Adipose tissue (tissue), 3 donors: ENCODE measurements around the gene TBC1D8. TPM values are rescaled to one million over a fixed set of nuclear protein-coding genes. Genes with fewer than 3 reads are reported as not detected.

Source experiments
- H3K27ac ChIP-seq: one replicate; pipeline ENCODE4 v1.5.1; 2013; ENCODE audit warnings: low read depth, low read length
- WGBS, 3 donors: extraction: QIAGEN DNeasy Blood & Tissue Kit; methylation state at CpG; one replicate each; pipeline ENCODE4 v1.1.7; 2013; 5-methylcytosine and 5-hydroxymethylcytosine counted together
- polyA plus RNA-seq, 3 donors: library from polyadenylated mRNA; stranded (reverse); fragments of 200-250 nt; gene quantifications; one replicate each; pipeline ENCODE4 v1.2.3, GENCODE V29; 2013
- donor health status: healthy with polysubstance abuse.
- donor health status: Bipolar disorder and iron deficiency.
- donor health status: healthy.

TBC1D8 gene
- polyA plus RNA-seq, 3 donors = 10.2 to 19.9 (median 11.9) TPM

GRCh38 chr2:101094351-101094750 is 56.8 kb downstream of the TBC1D8 start:
- no peak overlapping the region for H3K27ac ChIP-seq
- WGBS, 3 donors = 39 to 88% (median 87%) methylated on average over 1 of the region's 1 CpG

- H3K27ac ChIP-seq = no peak overlapping the region
- WGBS, 3 donors = 79 to 92% (median 88%) methylated on average over 12 of the region's 12 CpGs
These were observed 61.0 kb downstream of the TBC1D8 start for GRCh38 chr2:101089942-101090799.

GRCh38 chr2:101089419-101089818 is 61.8 kb downstream of the TBC1D8 start:
- no peak overlapping the region for H3K27ac ChIP-seq
- WGBS, 3 donors = 93 to 100% (median 98%) methylated on average over 1 of the region's 1 CpG

- H3K27ac ChIP-seq = no peak overlapping the region
These were observed 63.5 kb downstream of the TBC1D8 start for GRCh38 chr2:101087638-101088037.

- 38 to 93% (median 79%) methylated on average over 2 of the region's 2 CpGs for WGBS, 3 donors
- no peak overlapping the region for H3K27ac ChIP-seq
These were observed 67.6 kb downstream of the TBC1D8 start for GRCh38 chr2:101083613-101084012.

- no peak overlapping the region for H3K27ac ChIP-seq
- 95 to 97% (median 95%) methylated on average over 6 of the region's 6 CpGs for WGBS, 3 donors
These were observed 68.2 kb downstream of the TBC1D8 start for GRCh38 chr2:101082998-101083397.

- H3K27ac ChIP-seq = no peak overlapping the region
- WGBS, 3 donors = 44 to 75% (median 58%) methylated on average over 1 of the region's 1 CpG
These were observed 69.7 kb downstream of the TBC1D8 start for GRCh38 chr2:101081375-101081907.

GRCh38 chr2:101080211-101081068 is 70.7 kb downstream of the TBC1D8 start:
- WGBS, 3 donors = 95 to 97% (median 96%) methylated on average over 14 of the region's 14 CpGs
- H3K27ac ChIP-seq = no peak overlapping the region

- WGBS, 3 donors = 27 to 75% (median 64%) methylated on average over 2 of the region's 2 CpGs
- no peak overlapping the region for H3K27ac ChIP-seq
These were observed 74.6 kb downstream of the TBC1D8 start for GRCh38 chr2:101076581-101076980.

GRCh38 chr2:101064868-101065549 is 86.2 kb downstream of the TBC1D8 start:
- no peak overlapping the region for H3K27ac ChIP-seq

GRCh38 chr2:101064505-101064867 is 86.7 kb downstream of the TBC1D8 start:
- H3K27ac ChIP-seq = no peak overlapping the region
- 96 to 99% (median 98%) methylated on average over 3 of the region's 3 CpGs for WGBS, 3 donors

More at GRCh38 chr2:101064868-101065549, 86.2 kb downstream of the TBC1D8 start:
- WGBS, 3 donors = 48 to 75% (median 58%) methylated on average over 4 of the region's 4 CpGs

- WGBS, 3 donors = 72 to 77% (median 74%) methylated on average over 2 of the region's 2 CpGs
- H3K27ac ChIP-seq = no peak overlapping the region
These were observed 87.1 kb downstream of the TBC1D8 start for GRCh38 chr2:101064125-101064502.

- WGBS, 3 donors = 32 to 57% (median 42%) methylated on average over 3 of the region's 3 CpGs
- H3K27ac ChIP-seq = no peak overlapping the region
These were observed 87.6 kb downstream of the TBC1D8 start for GRCh38 chr2:101063352-101064124.

GRCh38 chr2:101058386-101058785 is 92.8 kb downstream of the TBC1D8 start:
- no peak overlapping the region for H3K27ac ChIP-seq
- WGBS, 3 donors = 89 to 93% (median 92%) methylated on average over 3 of the region's 3 CpGs

- WGBS, 3 donors = 94 to 97% (median 95%) methylated on average over 5 of the region's 5 CpGs
- H3K27ac ChIP-seq = no peak overlapping the region
These were observed 93.9 kb downstream of the TBC1D8 start for GRCh38 chr2:101057051-101057933.

GRCh38 chr2:101053117-101053516 is 98.1 kb downstream of the TBC1D8 start:
- H3K27ac ChIP-seq = no peak overlapping the region
- 72 to 89% (median 83%) methylated on average over 3 of the region's 3 CpGs for WGBS, 3 donors

- 88 to 94% (median 93%) methylated on average over 5 of the region's 5 CpGs for WGBS, 3 donors
- no peak overlapping the region for H3K27ac ChIP-seq
These were observed 99.0 kb downstream of the TBC1D8 start for GRCh38 chr2:101052147-101052546.
